ENCODE measurements around the gene ATXN10. TPM values are rescaled to one million over a fixed set of nuclear protein-coding genes. Genes with fewer than 3 reads are reported as not detected.
"Not testable (repeated sequence)": the region's sequence is repeated elsewhere in the genome, so short reads cannot be mapped to it uniquely, and the experiment has no call there.

ATXN10 gene
- total RNA-seq, 1 donor from 2014 or later, result 110 TPM

- H3K4me1 Mint-ChIP-seq (ENCODE audit: low read depth), result no peaks in the 10 kb centered on the region
- intact Hi-C loops (cut with micrococcal nuclease), result no loop called here
- H3K36me3 Mint-ChIP-seq (ENCODE audit: low read depth), result peaks cover 36% of the 10 kb centered on the region
- H3K9me3 Mint-ChIP-seq, result peaks cover 40% of the 10 kb centered on the region
- H3K4me3 Mint-ChIP-seq, result no peak overlapping the region
- DNase-seq (ENCODE audit: low spot score), result no peak
- no peaks in the 10 kb centered on the region for H3K27me3 Mint-ChIP-seq (ENCODE audit: insufficient read depth)
- H3K27ac Mint-ChIP-seq, result no peak overlapping the region
Observed at GRCh38 chr22:45793892-45794291, 122.3 kb downstream of the ATXN10 start.

- Mint-ChIP-seq H3K9me3 (peaks cover 40% of the 10 kb centered on the region), H3K36me3 (ENCODE audit: low read depth) (peaks cover 42% of the 10 kb centered on the region)
- H3K4me1 Mint-ChIP-seq (ENCODE audit: low read depth); H3K4me3 Mint-ChIP-seq; H3K27ac Mint-ChIP-seq; intact Hi-C loops (cut with micrococcal nuclease); DNase-seq (ENCODE audit: low spot score); H3K27me3 Mint-ChIP-seq (ENCODE audit: insufficient read depth): not testable (repeated sequence)
Observed at GRCh38 chr22:45796009-45796408, 124.4 kb downstream of the ATXN10 start.

GRCh38 chr22:45799291-45799690 lies 127.7 kb downstream of the ATXN10 start:
- H3K36me3 Mint-ChIP-seq (ENCODE audit: low read depth), result peaks cover 40% of the 10 kb centered on the region
- H3K4me3 Mint-ChIP-seq, result no peak overlapping the region
- no peaks in the 10 kb centered on the region for H3K27me3 Mint-ChIP-seq (ENCODE audit: insufficient read depth)
- no peaks in the 10 kb centered on the region for H3K4me1 Mint-ChIP-seq (ENCODE audit: low read depth)
- DNase-seq (ENCODE audit: low spot score), result no peak
- H3K27ac Mint-ChIP-seq, result no peak overlapping the region
- intact Hi-C loops (cut with micrococcal nuclease), result no loop called here
- peaks cover 31% of the 10 kb centered on the region for H3K9me3 Mint-ChIP-seq

GRCh38 chr22:45802054-45802453 lies 130.4 kb downstream of the ATXN10 start:
- Mint-ChIP-seq H3K4me3 (no peak overlapping the region), H3K27me3 (ENCODE audit: insufficient read depth) (no peaks in the 10 kb centered on the region), H3K27ac (no peak overlapping the region), H3K4me1 (ENCODE audit: low read depth) (no peaks in the 10 kb centered on the region), H3K36me3 (ENCODE audit: low read depth) (peaks cover 16% of the 10 kb centered on the region), H3K9me3 (peaks cover 7% of the 10 kb centered on the region)
- intact Hi-C loops (cut with micrococcal nuclease), result no loop called here
- no peak for DNase-seq (ENCODE audit: low spot score)

- Mint-ChIP-seq H3K27ac (no peak overlapping the region), H3K27me3 (ENCODE audit: insufficient read depth) (no peaks in the 10 kb centered on the region), H3K4me1 (ENCODE audit: low read depth) (no peaks in the 10 kb centered on the region), H3K36me3 (ENCODE audit: low read depth) (peaks cover 13% of the 10 kb centered on the region), H3K4me3 (no peak overlapping the region), H3K9me3 (no peaks in the 10 kb centered on the region)
- intact Hi-C loops (cut with micrococcal nuclease), result no loop called here
- DNase-seq (ENCODE audit: low spot score), result no peak
Observed at GRCh38 chr22:45804319-45804985, 132.8 kb downstream of the ATXN10 start.

GRCh38 chr22:45804986-45805325 lies 133.3 kb downstream of the ATXN10 start:
- no peak for DNase-seq (ENCODE audit: low spot score)
- H3K36me3 Mint-ChIP-seq (ENCODE audit: low read depth), result peaks cover 13% of the 10 kb centered on the region
- H3K9me3 Mint-ChIP-seq, result no peaks in the 10 kb centered on the region
- H3K27me3 Mint-ChIP-seq (ENCODE audit: insufficient read depth), result no peaks in the 10 kb centered on the region
- H3K4me1 Mint-ChIP-seq (ENCODE audit: low read depth), result no peaks in the 10 kb centered on the region
- no peak overlapping the region for H3K27ac Mint-ChIP-seq
- intact Hi-C loops (cut with micrococcal nuclease), result no loop called here
- H3K4me3 Mint-ChIP-seq, result no peak overlapping the region

- intact Hi-C loops (cut with micrococcal nuclease), result no loop called here
- Mint-ChIP-seq H3K4me1 (ENCODE audit: low read depth) (no peaks in the 10 kb centered on the region), H3K4me3 (no peak overlapping the region), H3K36me3 (ENCODE audit: low read depth) (peaks cover 13% of the 10 kb centered on the region), H3K27me3 (ENCODE audit: insufficient read depth) (no peaks in the 10 kb centered on the region), H3K9me3 (no peaks in the 10 kb centered on the region), H3K27ac (no peak overlapping the region)
- no peak for DNase-seq (ENCODE audit: low spot score)
Observed at GRCh38 chr22:45805413-45805812, 133.8 kb downstream of the ATXN10 start.

GRCh38 chr22:45807156-45807915 lies 135.7 kb downstream of the ATXN10 start:
- DNase-seq (ENCODE audit: low spot score), result no peak
- Mint-ChIP-seq H3K27ac (no peak overlapping the region), H3K4me3 (no peak overlapping the region), H3K9me3 (no peaks in the 10 kb centered on the region), H3K4me1 (ENCODE audit: low read depth) (no peaks in the 10 kb centered on the region), H3K36me3 (ENCODE audit: low read depth) (peaks cover 18% of the 10 kb centered on the region), H3K27me3 (ENCODE audit: insufficient read depth) (no peaks in the 10 kb centered on the region)
- intact Hi-C loops (cut with micrococcal nuclease), result no loop called here

GRCh38 chr22:45812910-45813309 lies 141.3 kb downstream of the ATXN10 start:
- Mint-ChIP-seq H3K4me3 (no peak overlapping the region), H3K9me3 (no peaks in the 10 kb centered on the region), H3K27me3 (ENCODE audit: insufficient read depth) (no peaks in the 10 kb centered on the region), H3K4me1 (ENCODE audit: low read depth) (no peaks in the 10 kb centered on the region), H3K36me3 (ENCODE audit: low read depth) (peaks cover 17% of the 10 kb centered on the region), H3K27ac (no peak overlapping the region)
- intact Hi-C loops (cut with micrococcal nuclease), result no loop called here
- no peak for DNase-seq (ENCODE audit: low spot score)

GRCh38 chr22:45814198-45814597 lies 142.6 kb downstream of the ATXN10 start:
- Mint-ChIP-seq H3K27me3 (ENCODE audit: insufficient read depth) (no peaks in the 10 kb centered on the region), H3K27ac (no peak overlapping the region), H3K9me3 (no peaks in the 10 kb centered on the region), H3K36me3 (ENCODE audit: low read depth) (peaks cover 11% of the 10 kb centered on the region), H3K4me3 (no peak overlapping the region), H3K4me1 (ENCODE audit: low read depth) (no peaks in the 10 kb centered on the region)
- intact Hi-C loops (cut with micrococcal nuclease), result no loop called here
- DNase-seq (ENCODE audit: low spot score), result no peak

- Mint-ChIP-seq H3K27me3 (ENCODE audit: insufficient read depth) (no peaks in the 10 kb centered on the region), H3K36me3 (ENCODE audit: low read depth) (peaks cover 10% of the 10 kb centered on the region), H3K4me1 (ENCODE audit: low read depth) (no peaks in the 10 kb centered on the region), H3K9me3 (no peaks in the 10 kb centered on the region), H3K4me3 (no peak overlapping the region), H3K27ac (no peak overlapping the region)
- DNase-seq (ENCODE audit: low spot score), result no peak
- intact Hi-C loops (cut with micrococcal nuclease), result no loop called here
Observed at GRCh38 chr22:45816776-45817175, 145.1 kb downstream of the ATXN10 start.

GRCh38 chr22:45817745-45818423 lies 146.2 kb downstream of the ATXN10 start:
- DNase-seq (ENCODE audit: low spot score), result no peak
- no peak overlapping the region for H3K4me3 Mint-ChIP-seq
- H3K27ac Mint-ChIP-seq, result no peak overlapping the region
- no peaks in the 10 kb centered on the region for H3K27me3 Mint-ChIP-seq (ENCODE audit: insufficient read depth)
- H3K4me1 Mint-ChIP-seq (ENCODE audit: low read depth), result no peaks in the 10 kb centered on the region
- H3K36me3 Mint-ChIP-seq (ENCODE audit: low read depth), result peaks cover 8% of the 10 kb centered on the region
- no peaks in the 10 kb centered on the region for H3K9me3 Mint-ChIP-seq
- intact Hi-C loops (cut with micrococcal nuclease), result no loop called here

GRCh38 chr22:45818424-45819085 lies 146.9 kb downstream of the ATXN10 start:
- Mint-ChIP-seq H3K36me3 (ENCODE audit: low read depth) (peaks cover 8% of the 10 kb centered on the region), H3K27ac (no peak overlapping the region), H3K9me3 (no peaks in the 10 kb centered on the region), H3K4me1 (ENCODE audit: low read depth) (no peaks in the 10 kb centered on the region), H3K27me3 (ENCODE audit: insufficient read depth) (no peaks in the 10 kb centered on the region), H3K4me3 (no peak overlapping the region)
- intact Hi-C loops (cut with micrococcal nuclease), result no loop called here
- DNase-seq (ENCODE audit: low spot score), result no peak
